Mesenchymal stem cell (in vitro differentiated cells and primary cell): Measurements from ENCODE around the gene LASP1.

Source experiments
- DNase-seq: peaks from one replicate; pipeline ENCODE4 v3.0.0-alpha.2; 2013
- H2AFZ ChIP-seq: one replicate; pipeline ENCODE4 v1.6.1; 2013; ENCODE audit warnings: low read depth, mild to moderate bottlenecking, control low read depth, inconsistent platforms, low read length, moderate library complexity
- H2AK5ac ChIP-seq: 2 replicates; pipeline ENCODE4 v1.6.1; 2013; ENCODE audit warnings: low read length, moderate library complexity, mild to moderate bottlenecking, inconsistent platforms; ENCODE audit not compliant: severe bottlenecking
- H2BK120ac ChIP-seq: one replicate; pipeline ENCODE4 v1.6.1; 2013; ENCODE audit warnings: low read depth, mild to moderate bottlenecking, inconsistent platforms, low read length, moderate library complexity
- H2BK12ac ChIP-seq, 2 experiments: one replicate each; pipeline ENCODE4 v1.6.1; 2013; ENCODE audit warnings: inconsistent platforms in 2 of 2, low read length in 2 of 2, mild to moderate bottlenecking in 2 of 2, moderate library complexity in 2 of 2, control low read depth in 1 of 2
- H2BK15ac ChIP-seq: one replicate; pipeline ENCODE4 v1.6.1; 2013; ENCODE audit warnings: mild to moderate bottlenecking, low read depth, inconsistent platforms; ENCODE audit not compliant: poor library complexity, severe bottlenecking
- H2BK5ac ChIP-seq: 2 replicates; pipeline ENCODE4 v1.6.1; 2013; ENCODE audit warnings: low read depth, mild to moderate bottlenecking, low read length, control low read depth, inconsistent platforms; ENCODE audit not compliant: poor library complexity, severe bottlenecking
- H3K14ac ChIP-seq, 2 experiments: one replicate each; pipeline ENCODE4 v1.6.1; 2013; ENCODE audit warnings: inconsistent platforms in 2 of 2, low read length in 2 of 2, control low read depth in 1 of 2, mild to moderate bottlenecking in 1 of 2, moderate library complexity in 1 of 2
- H3K18ac ChIP-seq, 2 experiments: one replicate each; pipeline ENCODE4 v1.6.1; 2013; ENCODE audit warnings: inconsistent platforms in 2 of 2, low read length in 2 of 2, control low read depth in 1 of 2, low read depth in 1 of 2, mild to moderate bottlenecking in 1 of 2
- H3K23ac ChIP-seq, 2 experiments: one replicate each; pipeline ENCODE4 v1.6.1; 2013; ENCODE audit warnings: inconsistent platforms in 2 of 2, low read length in 2 of 2, mild to moderate bottlenecking in 2 of 2, moderate library complexity in 2 of 2, control low read depth in 1 of 2
- H3K27ac ChIP-seq: 2 replicates; pipeline ENCODE4 v1.5.1; 2013; ENCODE audit warnings: mild to moderate bottlenecking, moderate library complexity, low read length, control low read depth, inconsistent platforms; ENCODE audit not compliant: poor library complexity, severe bottlenecking
- H3K27me3 ChIP-seq, 2 experiments: 2 replicates each; pipeline versions ENCODE4 v1.6.1 to v1.7.0; 2013; ENCODE audit warnings: low read length in 2 of 2, mild to moderate bottlenecking in 2 of 2, moderate library complexity in 2 of 2, control low read depth in 1 of 2, inconsistent platforms in 1 of 2; ENCODE audit not compliant: control insufficient read depth in 1 of 2, insufficient read depth in 1 of 2
- H3K36me3 ChIP-seq, 2 experiments: 2 replicates each; pipeline versions ENCODE4 v1.6.1 to v1.7.0; 2013; ENCODE audit warnings: low read length in 2 of 2, control low read depth in 1 of 2, inconsistent platforms in 1 of 2, low read depth in 1 of 2, mild to moderate bottlenecking in 1 of 2; ENCODE audit not compliant: insufficient read depth in 2 of 2, control insufficient read depth in 1 of 2
- H3K4ac ChIP-seq, 2 experiments: one replicate each; pipeline ENCODE4 v1.6.1; 2013; ENCODE audit warnings: inconsistent platforms in 2 of 2, low read length in 2 of 2, mild to moderate bottlenecking in 2 of 2, moderate library complexity in 2 of 2, control low read depth in 1 of 2, low read depth in 1 of 2
- H3K4me1 ChIP-seq: 2 replicates; pipeline ENCODE4 v1.6.1; 2013; ENCODE audit warnings: low read depth, low read length, control low read depth; ENCODE audit not compliant: control insufficient read depth, insufficient read depth
- H3K4me2 ChIP-seq: 2 replicates; pipeline ENCODE4 v1.6.1; 2013; ENCODE audit warnings: low read length, mild to moderate bottlenecking, inconsistent platforms; ENCODE audit not compliant: poor library complexity, severe bottlenecking
- H3K4me3 ChIP-seq, 2 experiments: 2 replicates each; pipeline versions ENCODE4 v1.5.1 to v1.7.0; 2013; ENCODE audit warnings: low read length in 2 of 2, mild to moderate bottlenecking in 2 of 2, control low read depth in 1 of 2, low read depth in 1 of 2; ENCODE audit not compliant: insufficient read depth in 1 of 2
- H3K79me1 ChIP-seq: replicated peaks from 2 replicates; pipeline ENCODE4 v1.6.1; 2013; ENCODE audit warnings: mild to moderate bottlenecking, control low read depth, low read length, inconsistent platforms; ENCODE audit not compliant: poor library complexity, severe bottlenecking
- H3K9ac ChIP-seq: 2 replicates; pipeline ENCODE4 v1.7.0; 2013; ENCODE audit warnings: mild to moderate bottlenecking, low read length, moderate library complexity
- H3K9me3 ChIP-seq: 2 replicates; pipeline ENCODE4 v1.7.0; 2013; ENCODE audit warnings: mild to moderate bottlenecking, low read length; ENCODE audit not compliant: control insufficient read depth
- H4K8ac ChIP-seq: one replicate; pipeline ENCODE4 v1.6.1; 2013; ENCODE audit warnings: inconsistent platforms, mild to moderate bottlenecking, low read length, moderate library complexity
- H4K91ac ChIP-seq: one replicate; pipeline ENCODE4 v1.6.1; 2013; ENCODE audit warnings: mild to moderate bottlenecking, low read length, inconsistent platforms
- WGBS: methylation state at CpG from one replicate; pipeline ENCODE4 v1.1.7; 2013; ENCODE audit warnings: mixed read lengths; 5-methylcytosine and 5-hydroxymethylcytosine counted together

Gene LASP1

GRCh38 chr17:38885728-38886642 is 16.1 kb downstream of the LASP1 start:
- no peak overlapping the region for H4K8ac ChIP-seq
- H2AK5ac ChIP-seq, result no peak overlapping the region

GRCh38 chr17:38886643-38887010 is 16.8 kb downstream of the LASP1 start:
- Histone ChIP-seq H3K27ac (no peak overlapping the region), H3K18ac (no peak overlapping the region), H2AFZ (no peak overlapping the region), H3K36me3 (peaks cover 81 to 83% of the 10 kb centered on the region in 2 experiments), H3K79me1 (peaks cover 4% of the 10 kb centered on the region), H4K8ac (no peak overlapping the region), H3K23ac (no peak overlapping the region), H3K4ac (no peak overlapping the region), H3K9me3 (no peaks in the 10 kb centered on the region), H2BK120ac (no peak overlapping the region), H3K4me1 (peaks cover 47% of the 10 kb centered on the region), H3K4me2 (no peak overlapping the region), H4K91ac (no peak overlapping the region), H3K27me3 (no peaks in the 10 kb centered on the region), H2BK15ac (no peak overlapping the region), H3K9ac (no peak overlapping the region), H3K4me3 (no peak overlapping the region), H2BK5ac (no peak overlapping the region), H3K14ac (no peak overlapping the region), H2BK12ac (no peak overlapping the region), H2AK5ac (no peak overlapping the region)
- 95% methylated on average over 7 of the region's 8 CpGs for WGBS
- no peak for DNase-seq

More at GRCh38 chr17:38885728-38886642, 16.1 kb downstream of the LASP1 start:
- H3K4me1 ChIP-seq, result peaks cover 54% of the 10 kb centered on the region
- H3K27me3 ChIP-seq, result no peaks in the 10 kb centered on the region
- no peak overlapping the region for H3K4me2 ChIP-seq
- no peak overlapping the region for H3K18ac ChIP-seq
- H4K91ac ChIP-seq, result no peak overlapping the region
- H3K27ac ChIP-seq, result no peak overlapping the region
- 45% methylated on average over 8 of the region's 11 CpGs for WGBS
- H2AFZ ChIP-seq, result no peak overlapping the region
- DNase-seq, result peak; percentile 60
- no peak overlapping the region for H3K14ac ChIP-seq
- H3K79me1 ChIP-seq, result peaks cover 2% of the 10 kb centered on the region
- H2BK5ac ChIP-seq, result no peak overlapping the region
- H2BK12ac ChIP-seq, result no peak overlapping the region
- H3K36me3 ChIP-seq, result peaks cover 81 to 83% of the 10 kb centered on the region in 2 experiments
- no peaks in the 10 kb centered on the region for H3K9me3 ChIP-seq
- H3K4ac ChIP-seq, result no peak overlapping the region
- no peak overlapping the region for H2BK15ac ChIP-seq
- no peak overlapping the region for H3K9ac ChIP-seq
- H3K4me3 ChIP-seq, result no peak overlapping the region
- H3K23ac ChIP-seq, result peak overlapping the region in 1 of 2 experiments; percentile 40
- no peak overlapping the region for H2BK120ac ChIP-seq

GRCh38 chr17:38888842-38889241 is 19.0 kb downstream of the LASP1 start:
- peaks cover 84 to 86% of the 10 kb centered on the region in 2 experiments for H3K36me3 ChIP-seq
- H3K18ac ChIP-seq, result no peak overlapping the region
- H3K9ac ChIP-seq, result no peak overlapping the region
- H3K9me3 ChIP-seq, result no peaks in the 10 kb centered on the region
- no peak for DNase-seq
- 93% methylated on average over 9 of the region's 9 CpGs for WGBS
- no peak overlapping the region for H2AK5ac ChIP-seq
- no peak overlapping the region for H2BK15ac ChIP-seq
- H2BK12ac ChIP-seq, result no peak overlapping the region
- H3K4ac ChIP-seq, result no peak overlapping the region
- H2AFZ ChIP-seq, result no peak overlapping the region
- no peak overlapping the region for H2BK120ac ChIP-seq
- no peak overlapping the region for H3K4me3 ChIP-seq
- H4K8ac ChIP-seq, result no peak overlapping the region
- no peak overlapping the region for H3K27ac ChIP-seq
- no peak overlapping the region for H3K4me2 ChIP-seq
- peaks cover 45% of the 10 kb centered on the region for H3K4me1 ChIP-seq
- H4K91ac ChIP-seq, result no peak overlapping the region
- H3K23ac ChIP-seq, result no peak overlapping the region
- peaks cover 12% of the 10 kb centered on the region for H3K79me1 ChIP-seq
- H3K14ac ChIP-seq, result no peak overlapping the region
- no peak overlapping the region for H2BK5ac ChIP-seq
- H3K27me3 ChIP-seq, result no peaks in the 10 kb centered on the region

- Histone ChIP-seq H3K18ac (no peak overlapping the region), H3K36me3 (peaks cover 83 to 92% of the 10 kb centered on the region in 2 experiments), H2BK5ac (no peak overlapping the region), H3K27me3 (no peaks in the 10 kb centered on the region), H2AK5ac (no peak overlapping the region), H3K23ac (no peak overlapping the region), H3K14ac (no peak overlapping the region), H2AFZ (no peak overlapping the region), H2BK15ac (no peak overlapping the region), H2BK12ac (peak overlapping the region in 1 of 2 experiments; percentile 6), H3K9ac (no peak overlapping the region), H3K4me3 (no peak overlapping the region), H3K79me1 (peaks cover 12% of the 10 kb centered on the region), H2BK120ac (no peak overlapping the region), H3K4ac (no peak overlapping the region), H3K4me1 (peaks cover 46% of the 10 kb centered on the region), H3K4me2 (no peak overlapping the region), H4K8ac (no peak overlapping the region), H3K9me3 (no peaks in the 10 kb centered on the region), H3K27ac (no peak overlapping the region), H4K91ac (no peak overlapping the region)
- DNase-seq, result no peak
- 95% methylated on average over 12 of the region's 12 CpGs for WGBS
These were observed 20.0 kb downstream of the LASP1 start for GRCh38 chr17:38889745-38890409.
